ENCODE measurements around the gene GATD1. TPM values are rescaled to one million over a fixed set of nuclear protein-coding genes. Genes with fewer than 3 reads are reported as not detected.

Gene GATD1
- total and polyA plus RNA-seq, 10 of the 15 experiments (the other 5 are each of a cell fraction or from before 2014, with no cell fraction given): 1.2 to 92.6 (median 22.3) TPM

DNA sequence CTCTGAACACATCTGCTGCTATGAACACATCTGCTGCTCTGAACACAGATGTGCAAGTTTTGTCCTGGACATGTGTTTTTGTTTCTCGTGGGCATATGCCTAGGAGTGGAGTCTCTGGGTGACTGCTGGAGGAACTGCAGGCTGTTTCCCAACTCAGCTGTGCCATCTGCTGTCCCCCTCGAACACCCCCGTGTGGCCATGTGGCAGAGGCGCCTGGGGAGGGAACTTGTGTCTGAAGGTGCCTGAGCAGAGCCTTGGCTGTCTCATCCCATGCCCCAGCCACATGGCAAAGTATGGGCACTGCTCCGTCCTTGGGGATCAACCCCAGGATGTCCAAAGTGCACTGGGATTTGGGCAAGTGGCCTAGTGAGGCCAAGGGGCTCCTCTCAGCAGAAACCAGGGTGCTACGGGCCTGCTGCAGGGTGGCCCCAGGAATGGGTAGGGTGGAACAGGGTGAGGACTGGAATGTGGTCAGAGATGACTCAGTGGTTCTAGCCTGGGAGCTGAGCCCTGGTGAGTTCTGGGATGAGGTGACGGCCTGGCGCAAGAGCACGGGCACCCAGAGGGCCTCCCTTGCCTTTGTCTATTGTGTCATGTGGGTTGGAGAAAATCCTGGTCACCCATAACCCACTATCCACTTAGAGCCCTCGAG is 14.7 kb downstream of the GATD1 start:
- DNase-seq (ENCODE audit: low read depth, low spot score): no peak
- no peaks in the 10 kb centered on the region for H3K9me3 ChIP-seq (replicated peaks; ENCODE audit: control insufficient read depth, insufficient read depth, low read length)
- BruUV-seq (replicated peaks): no TSS peak
- H3K9ac ChIP-seq (ENCODE audit: control insufficient read depth, insufficient read depth, low read length): no peak overlapping the region
- peak; percentile 70 for TF ChIP-seq POLR2A (IDR thresholded peaks at IDR 0.05; ENCODE audit: low read depth, low read length)
- TF ChIP-seq CBX5 (IDR thresholded peaks at IDR 0.05; ENCODE audit: low read depth): no peak
- TF ChIP-seq, protein P1, sequence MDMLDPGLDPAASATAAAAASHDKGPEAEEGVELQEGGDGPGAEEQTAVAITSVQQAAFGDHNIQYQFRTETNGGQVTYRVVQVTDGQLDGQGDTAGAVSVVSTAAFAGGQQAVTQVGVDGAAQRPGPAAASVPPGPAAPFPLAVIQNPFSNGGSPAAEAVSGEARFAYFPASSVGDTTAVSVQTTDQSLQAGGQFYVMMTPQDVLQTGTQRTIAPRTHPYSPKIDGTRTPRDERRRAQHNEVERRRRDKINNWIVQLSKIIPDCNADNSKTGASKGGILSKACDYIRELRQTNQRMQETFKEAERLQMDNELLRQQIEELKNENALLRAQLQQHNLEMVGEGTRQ (IDR thresholded peaks at IDR 0.05; ENCODE audit: borderline replicate concordance, low read depth, low read length): no peak
- no peak for TF ChIP-seq TBL1XR1 (IDR thresholded peaks at IDR 0.05; ENCODE audit: low read depth, low read length)
- TF ChIP-seq EED (IDR thresholded peaks at IDR 0.05; ENCODE audit: low read depth): no peak
- no peak for TF ChIP-seq NR2F1 (conservative IDR thresholded peaks at IDR 0.05)
- TF ChIP-seq, protein P2, sequence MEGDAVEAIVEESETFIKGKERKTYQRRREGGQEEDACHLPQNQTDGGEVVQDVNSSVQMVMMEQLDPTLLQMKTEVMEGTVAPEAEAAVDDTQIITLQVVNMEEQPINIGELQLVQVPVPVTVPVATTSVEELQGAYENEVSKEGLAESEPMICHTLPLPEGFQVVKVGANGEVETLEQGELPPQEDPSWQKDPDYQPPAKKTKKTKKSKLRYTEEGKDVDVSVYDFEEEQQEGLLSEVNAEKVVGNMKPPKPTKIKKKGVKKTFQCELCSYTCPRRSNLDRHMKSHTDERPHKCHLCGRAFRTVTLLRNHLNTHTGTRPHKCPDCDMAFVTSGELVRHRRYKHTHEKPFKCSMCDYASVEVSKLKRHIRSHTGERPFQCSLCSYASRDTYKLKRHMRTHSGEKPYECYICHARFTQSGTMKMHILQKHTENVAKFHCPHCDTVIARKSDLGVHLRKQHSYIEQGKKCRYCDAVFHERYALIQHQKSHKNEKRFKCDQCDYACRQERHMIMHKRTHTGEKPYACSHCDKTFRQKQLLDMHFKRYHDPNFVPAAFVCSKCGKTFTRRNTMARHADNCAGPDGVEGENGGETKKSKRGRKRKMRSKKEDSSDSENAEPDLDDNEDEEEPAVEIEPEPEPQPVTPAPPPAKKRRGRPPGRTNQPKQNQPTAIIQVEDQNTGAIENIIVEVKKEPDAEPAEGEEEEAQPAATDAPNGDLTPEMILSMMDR (IDR thresholded peaks at IDR 0.05 in 2 of 3, conservative IDR thresholded peaks at IDR 0.05 in 1 of 3; ENCODE audit: control insufficient read depth in 2 of 3, extremely low read depth in 1 of 3, insufficient read depth in 1 of 3, low read depth in 3 of 3, low read length in 3 of 3): peak in 2 of 3 experiments; percentile 20 to 38; a peak in 2 of 6 replicates
- no peak for TF ChIP-seq ZBTB33 (IDR thresholded peaks at IDR 0.05)
- TF ChIP-seq, protein P3, sequence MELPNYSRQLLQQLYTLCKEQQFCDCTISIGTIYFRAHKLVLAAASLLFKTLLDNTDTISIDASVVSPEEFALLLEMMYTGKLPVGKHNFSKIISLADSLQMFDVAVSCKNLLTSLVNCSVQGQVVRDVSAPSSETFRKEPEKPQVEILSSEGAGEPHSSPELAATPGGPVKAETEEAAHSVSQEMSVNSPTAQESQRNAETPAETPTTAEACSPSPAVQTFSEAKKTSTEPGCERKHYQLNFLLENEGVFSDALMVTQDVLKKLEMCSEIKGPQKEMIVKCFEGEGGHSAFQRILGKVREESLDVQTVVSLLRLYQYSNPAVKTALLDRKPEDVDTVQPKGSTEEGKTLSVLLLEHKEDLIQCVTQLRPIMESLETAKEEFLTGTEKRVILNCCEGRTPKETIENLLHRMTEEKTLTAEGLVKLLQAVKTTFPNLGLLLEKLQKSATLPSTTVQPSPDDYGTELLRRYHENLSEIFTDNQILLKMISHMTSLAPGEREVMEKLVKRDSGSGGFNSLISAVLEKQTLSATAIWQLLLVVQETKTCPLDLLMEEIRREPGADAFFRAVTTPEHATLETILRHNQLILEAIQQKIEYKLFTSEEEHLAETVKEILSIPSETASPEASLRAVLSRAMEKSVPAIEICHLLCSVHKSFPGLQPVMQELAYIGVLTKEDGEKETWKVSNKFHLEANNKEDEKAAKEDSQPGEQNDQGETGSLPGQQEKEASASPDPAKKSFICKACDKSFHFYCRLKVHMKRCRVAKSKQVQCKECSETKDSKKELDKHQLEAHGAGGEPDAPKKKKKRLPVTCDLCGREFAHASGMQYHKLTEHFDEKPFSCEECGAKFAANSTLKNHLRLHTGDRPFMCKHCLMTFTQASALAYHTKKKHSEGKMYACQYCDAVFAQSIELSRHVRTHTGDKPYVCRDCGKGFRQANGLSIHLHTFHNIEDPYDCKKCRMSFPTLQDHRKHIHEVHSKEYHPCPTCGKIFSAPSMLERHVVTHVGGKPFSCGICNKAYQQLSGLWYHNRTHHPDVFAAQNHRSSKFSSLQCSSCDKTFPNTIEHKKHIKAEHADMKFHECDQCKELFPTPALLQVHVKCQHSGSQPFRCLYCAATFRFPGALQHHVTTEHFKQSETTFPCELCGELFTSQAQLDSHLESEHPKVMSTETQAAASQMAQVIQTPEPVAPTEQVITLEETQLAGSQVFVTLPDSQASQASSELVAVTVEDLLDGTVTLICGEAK (IDR thresholded peaks at IDR 0.05; ENCODE audit: borderline replicate concordance): no peak
- TF ChIP-seq ZBED1 (IDR thresholded peaks at IDR 0.05; ENCODE audit: borderline replicate concordance): no peak
- TF ChIP-seq NRF1 (conservative IDR thresholded peaks at IDR 0.05; ENCODE audit: low read depth, low read length): no peak
- TF ChIP-seq ZNF217 (IDR thresholded peaks at IDR 0.05): no peak
- H3K4me1 ChIP-seq (ENCODE audit: control insufficient read depth, insufficient read depth, low read length): no peaks in the 10 kb centered on the region
- no peak overlapping the region for H3K4me2 ChIP-seq (ENCODE audit: control insufficient read depth, insufficient read depth)
- CTCF ChIA-PET: no interaction called here
- 54% methylated on average over 10 of the region's 10 CpGs for WGBS (ENCODE audit: insufficient coverage, insufficient replicate concordance, low lambda C conversion rate, missing lambda C conversion rate)
- RAD21 ChIA-PET (ENCODE audit: unreplicated experiment): no interaction called here
- H3K27me3 ChIP-seq (replicated peaks in 1 of 2; ENCODE audit: control insufficient read depth in 2 of 2, insufficient read depth in 2 of 2, low read length in 1 of 2): no peaks in the 10 kb centered on the region
- H4K20me1 ChIP-seq (ENCODE audit: control insufficient read depth, insufficient read depth): no peaks in the 10 kb centered on the region
- POLR2A ChIA-PET: no interaction called here
- no peak for FAIRE-seq
- SMC1A ChIA-PET (ENCODE audit: uncharacterized antibody, unreplicated experiment): no interaction called here
- intact Hi-C loops (cut with micrococcal nuclease; ENCODE audit: unreplicated experiment): no loop called here
- H2AFZ ChIP-seq (ENCODE audit: control insufficient read depth, low read depth, low read length): no peak overlapping the region
- peaks cover 29 to 42% of the 10 kb centered on the region in 2 experiments; a peak in 3 of 4 replicates for H3K36me3 ChIP-seq (ENCODE audit: control insufficient read depth in 2 of 2, insufficient read depth in 2 of 2, low read length in 1 of 2)
- H3K27ac ChIP-seq (ENCODE audit: control insufficient read depth, insufficient read depth): no peak overlapping the region
- ATAC-seq: peak; percentile 62
- H3K79me2 ChIP-seq (ENCODE audit: control insufficient read depth, insufficient read depth, low read length): no peaks in the 10 kb centered on the region
- in situ Hi-C loops (cut with MboI): no loop called here
- H3K4me3 ChIP-seq: no peak overlapping the region

Measured in GM12878 (cell line).